Ishikawa (cell line): ENCODE data around the gene RBP3.

Experiments
- CEBPB ChIP-seq: IDR thresholded peaks from 2 replicates; pipeline ENCODE4 v1.6.1; 2012
- CREB1 ChIP-seq: IDR thresholded peaks from 2 replicates; pipeline ENCODE4 v1.6.1; 2012; ENCODE audit warnings: low read depth
- EGR1 ChIP-seq: IDR thresholded peaks from 2 replicates; pipeline ENCODE4 v1.6.1; 2012
- EP300 ChIP-seq: IDR thresholded peaks from 2 replicates; pipeline ENCODE4 v1.6.1; 2012; ENCODE audit warnings: borderline replicate concordance
- FOXM1 ChIP-seq: IDR thresholded peaks from 2 replicates; pipeline ENCODE4 v1.6.1; 2012; ENCODE audit warnings: low read depth, borderline replicate concordance
- NFIC ChIP-seq: IDR thresholded peaks from 2 replicates; pipeline ENCODE4 v1.6.1; 2012
- RAD21 ChIP-seq: IDR thresholded peaks from 2 replicates; pipeline ENCODE4 v1.6.1; 2012; ENCODE audit warnings: low read depth
- TAF1 ChIP-seq: IDR thresholded peaks from 2 replicates; pipeline ENCODE4 v1.6.1; 2012; ENCODE audit warnings: low read depth, mild to moderate bottlenecking
- TCF12 ChIP-seq: IDR thresholded peaks from 2 replicates; pipeline ENCODE4 v1.6.1; 2012; ENCODE audit warnings: low read depth
- TEAD4 ChIP-seq: IDR thresholded peaks from 2 replicates; pipeline ENCODE4 v1.6.1; 2012
- USF1 ChIP-seq: IDR thresholded peaks from 2 replicates; pipeline ENCODE4 v1.6.1; 2012
- YY1 ChIP-seq: IDR thresholded peaks from 2 replicates; pipeline ENCODE4 v1.6.1; 2012; ENCODE audit warnings: low read depth
- ZBTB7A ChIP-seq: IDR thresholded peaks from 2 replicates; pipeline ENCODE4 v1.6.1; 2012; ENCODE audit warnings: low read depth
- TF ChIP-seq, protein P1 (sequence below): IDR thresholded peaks from 2 replicates; pipeline ENCODE4 v1.6.1; 2012
- TF ChIP-seq, protein P2 (sequence below): IDR thresholded peaks from 2 replicates; pipeline ENCODE4 v1.6.1; 2012; ENCODE audit warnings: low read depth, mild to moderate bottlenecking

RBP3 gene

GRCh38 chr10:47364366-47364765 lies 16.2 kb downstream of the RBP3 start:
- TF ChIP-seq EGR1 (no peak), YY1 (no peak), TCF12 (0 out of 2 replicates have a peak, but pooled peaks have one; percentile 30), ZBTB7A (no peak)
- TF ChIP-seq, protein P1, sequence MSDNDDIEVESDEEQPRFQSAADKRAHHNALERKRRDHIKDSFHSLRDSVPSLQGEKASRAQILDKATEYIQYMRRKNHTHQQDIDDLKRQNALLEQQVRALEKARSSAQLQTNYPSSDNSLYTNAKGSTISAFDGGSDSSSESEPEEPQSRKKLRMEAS = peak; percentile 5; the same call in 1 of the 2 replicates

DNA sequence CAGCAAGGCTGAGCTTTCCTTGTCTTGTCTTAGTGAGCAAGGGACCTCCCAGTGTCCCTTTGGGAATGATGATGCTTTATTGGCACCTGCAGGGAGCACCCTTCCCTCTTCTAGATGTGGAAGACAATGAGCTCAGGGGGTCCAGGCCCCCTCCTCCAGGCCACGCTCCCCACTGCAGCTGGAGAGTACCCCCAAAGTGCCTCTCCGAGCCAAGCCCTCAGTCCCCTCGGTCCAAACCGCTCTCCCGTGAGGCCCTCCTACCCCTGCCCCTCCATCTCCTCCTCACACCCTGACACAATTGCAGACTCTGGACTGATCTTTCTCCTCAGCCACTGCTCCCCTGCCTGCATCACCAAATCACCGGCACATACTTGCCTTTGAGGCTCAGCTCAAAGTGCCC lies 16.7 kb downstream of the RBP3 start:
- no peak for TF ChIP-seq EGR1
- no peak for TF ChIP-seq TAF1
- TF ChIP-seq ZBTB7A = no peak
- TF ChIP-seq, protein P2, sequence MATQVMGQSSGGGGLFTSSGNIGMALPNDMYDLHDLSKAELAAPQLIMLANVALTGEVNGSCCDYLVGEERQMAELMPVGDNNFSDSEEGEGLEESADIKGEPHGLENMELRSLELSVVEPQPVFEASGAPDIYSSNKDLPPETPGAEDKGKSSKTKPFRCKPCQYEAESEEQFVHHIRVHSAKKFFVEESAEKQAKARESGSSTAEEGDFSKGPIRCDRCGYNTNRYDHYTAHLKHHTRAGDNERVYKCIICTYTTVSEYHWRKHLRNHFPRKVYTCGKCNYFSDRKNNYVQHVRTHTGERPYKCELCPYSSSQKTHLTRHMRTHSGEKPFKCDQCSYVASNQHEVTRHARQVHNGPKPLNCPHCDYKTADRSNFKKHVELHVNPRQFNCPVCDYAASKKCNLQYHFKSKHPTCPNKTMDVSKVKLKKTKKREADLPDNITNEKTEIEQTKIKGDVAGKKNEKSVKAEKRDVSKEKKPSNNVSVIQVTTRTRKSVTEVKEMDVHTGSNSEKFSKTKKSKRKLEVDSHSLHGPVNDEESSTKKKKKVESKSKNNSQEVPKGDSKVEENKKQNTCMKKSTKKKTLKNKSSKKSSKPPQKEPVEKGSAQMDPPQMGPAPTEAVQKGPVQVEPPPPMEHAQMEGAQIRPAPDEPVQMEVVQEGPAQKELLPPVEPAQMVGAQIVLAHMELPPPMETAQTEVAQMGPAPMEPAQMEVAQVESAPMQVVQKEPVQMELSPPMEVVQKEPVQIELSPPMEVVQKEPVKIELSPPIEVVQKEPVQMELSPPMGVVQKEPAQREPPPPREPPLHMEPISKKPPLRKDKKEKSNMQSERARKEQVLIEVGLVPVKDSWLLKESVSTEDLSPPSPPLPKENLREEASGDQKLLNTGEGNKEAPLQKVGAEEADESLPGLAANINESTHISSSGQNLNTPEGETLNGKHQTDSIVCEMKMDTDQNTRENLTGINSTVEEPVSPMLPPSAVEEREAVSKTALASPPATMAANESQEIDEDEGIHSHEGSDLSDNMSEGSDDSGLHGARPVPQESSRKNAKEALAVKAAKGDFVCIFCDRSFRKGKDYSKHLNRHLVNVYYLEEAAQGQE = no peak
- no peak for TF ChIP-seq RAD21
- TF ChIP-seq YY1 = no peak
- TF ChIP-seq, protein P1 = no peak
- no peak for TF ChIP-seq EP300
- TF ChIP-seq FOXM1 = no peak

GRCh38 chr10:47365431-47366180 lies 17.4 kb downstream of the RBP3 start:
- TF ChIP-seq EGR1 (no peak), TAF1 (no peak), ZBTB7A (no peak), CEBPB (no peak), FOXM1 (no peak), YY1 (no peak), TCF12 (no peak), EP300 (no peak), USF1 (no peak), TEAD4 (no peak), RAD21 (no peak), NFIC (no peak), CREB1 (no peak)
- TF ChIP-seq, protein P1 = no peak
- TF ChIP-seq, protein P2 = no peak

DNA sequence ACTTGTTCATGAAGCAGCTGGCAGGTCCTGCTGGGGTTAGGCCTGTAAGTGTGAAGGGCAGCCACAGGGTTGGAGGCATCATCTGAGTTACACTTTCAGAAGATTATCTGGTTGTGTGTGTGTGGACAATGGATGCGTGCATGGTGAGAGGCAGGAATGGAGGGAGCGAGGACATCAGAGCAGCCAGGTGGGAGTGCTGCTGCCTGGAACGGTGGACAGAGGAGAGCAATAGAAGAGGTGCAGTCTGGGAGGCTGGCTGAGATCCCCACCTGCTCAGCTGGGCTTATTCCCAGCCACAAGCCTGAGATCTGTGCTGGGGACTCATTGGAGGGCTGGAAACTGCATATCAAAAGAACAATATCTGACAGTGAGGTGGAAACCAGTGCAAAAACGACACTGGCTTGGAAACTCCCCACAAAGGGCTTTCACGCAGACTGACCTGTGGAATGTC lies 18.0 kb downstream of the RBP3 start:
- TF ChIP-seq EP300 (no peak), FOXM1 (no peak), EGR1 (no peak), YY1 (no peak), TCF12 (no peak), TEAD4 (no peak), NFIC (no peak), CEBPB (no peak), RAD21 (no peak), ZBTB7A (no peak), CREB1 (no peak), USF1 (no peak), TAF1 (no peak)
- TF ChIP-seq, protein P1 = no peak
- TF ChIP-seq, protein P2 = no peak
